MCF 10A (cell line): ENCODE measurements around the gene MYH15. TPM values are rescaled to one million over a fixed set of nuclear protein-coding genes. Genes with fewer than 3 reads are reported as not detected.

Experiments used
- BruUV-seq: library from RNA; stranded (reverse); fragments of 400-500 nt; replicated peaks from 2 replicates; lab custom pipeline; 2021; lab: Mats Ljungman, UMichigan
- CTCF ChIA-PET: fragments of 300-600 bp; sonication (Branson Sonifier 250); formaldehyde crosslinking; extraction: SDS; loops from one replicate; lab custom pipeline; 2021; ENCODE audit warnings: antibody characterized with exemption, inconsistent platforms; lab: Yijun Ruan, JAX
- POLR2A ChIA-PET: fragments of 300-600, 350-650 bp; sonication (Branson Sonifier 250); formaldehyde crosslinking; extraction: SDS; loops from one replicate; lab custom pipeline; 2020; ENCODE audit warnings: antibody characterized with exemption, inconsistent platforms; lab: Yijun Ruan, JAX
- DNase-seq: peaks from one replicate; pipeline ENCODE4 v3.0.0-alpha.2; 2018; ENCODE audit not compliant: unreplicated experiment
- H3K27ac Mint-ChIP-seq: one replicate; pipeline ENCODE4 v1.8.0; 2022; ENCODE audit warnings: mild to moderate bottlenecking, low read depth, mixed read lengths; ENCODE audit not compliant: unreplicated experiment
- H3K27me3 Mint-ChIP-seq: one replicate; pipeline ENCODE4 v1.8.0; 2022; ENCODE audit warnings: mixed read lengths; ENCODE audit not compliant: insufficient read depth, unreplicated experiment
- H3K36me3 Mint-ChIP-seq: one replicate; pipeline ENCODE4 v1.8.0; 2022; ENCODE audit warnings: mild to moderate bottlenecking, moderate library complexity, mixed read lengths; ENCODE audit not compliant: insufficient read depth, unreplicated experiment
- H3K4me1 Mint-ChIP-seq: one replicate; pipeline ENCODE4 v1.8.0; 2022; ENCODE audit warnings: mixed read lengths; ENCODE audit not compliant: insufficient read depth, unreplicated experiment
- H3K4me3 Mint-ChIP-seq: one replicate; pipeline ENCODE4 v1.8.0; 2022; ENCODE audit warnings: mild to moderate bottlenecking, moderate library complexity, mixed read lengths; ENCODE audit not compliant: unreplicated experiment
- H3K9me3 Mint-ChIP-seq: one replicate; pipeline ENCODE4 v1.8.0; 2022; ENCODE audit warnings: mixed read lengths; ENCODE audit not compliant: unreplicated experiment
- intact Hi-C: fragments of 100-400 bp; cut with micrococcal nuclease; formaldehyde crosslinking; loops from 2 replicates; pipeline ENCODE4 v1.14.1; 2022
- total RNA-seq: library from RNA; stranded (reverse); gene quantifications from 2 replicates; pipeline ENCODE4 v1.2.3, GENCODE V29; 2022
- TF ChIP-seq, protein P1 (sequence below): fragments of 200-600 bp; IDR thresholded peaks from one replicate; pipeline ENCODE4 v1.8.0; 2022; ENCODE audit warnings: antibody characterized with exemption, mild to moderate bottlenecking; ENCODE audit not compliant: unreplicated experiment

Gene MYH15
- total RNA-seq, 1 experiment from 2014 or later, result 0.19 TPM

DNA sequence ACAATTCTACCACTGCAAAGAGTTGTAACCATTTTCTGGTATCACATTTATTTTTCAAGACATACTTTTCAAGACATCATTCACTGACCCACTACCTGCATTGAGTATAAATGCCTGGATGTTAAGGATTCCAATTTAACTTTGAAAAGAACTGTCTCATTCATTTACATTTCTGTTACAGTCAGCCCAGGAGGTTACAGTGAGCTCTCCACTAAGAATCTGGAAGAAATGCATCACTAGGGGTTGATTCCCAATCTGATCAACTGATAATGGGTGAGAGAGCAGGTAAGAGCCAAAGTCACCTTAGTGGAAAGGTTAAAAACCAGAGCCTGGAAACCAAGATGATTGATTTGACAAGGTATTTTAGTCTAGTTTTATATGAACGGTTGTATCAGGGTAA, 133.0 kb downstream of the MYH15 start:
- intact Hi-C loops, result no loop called here
- Mint-ChIP-seq H3K27ac (no peak overlapping the region), H3K36me3 (no peaks in the 10 kb centered on the region), H3K4me1 (no peaks in the 10 kb centered on the region), H3K4me3 (no peak overlapping the region), H3K9me3 (no peaks in the 10 kb centered on the region), H3K27me3 (no peaks in the 10 kb centered on the region)
- TF ChIP-seq, protein P1, sequence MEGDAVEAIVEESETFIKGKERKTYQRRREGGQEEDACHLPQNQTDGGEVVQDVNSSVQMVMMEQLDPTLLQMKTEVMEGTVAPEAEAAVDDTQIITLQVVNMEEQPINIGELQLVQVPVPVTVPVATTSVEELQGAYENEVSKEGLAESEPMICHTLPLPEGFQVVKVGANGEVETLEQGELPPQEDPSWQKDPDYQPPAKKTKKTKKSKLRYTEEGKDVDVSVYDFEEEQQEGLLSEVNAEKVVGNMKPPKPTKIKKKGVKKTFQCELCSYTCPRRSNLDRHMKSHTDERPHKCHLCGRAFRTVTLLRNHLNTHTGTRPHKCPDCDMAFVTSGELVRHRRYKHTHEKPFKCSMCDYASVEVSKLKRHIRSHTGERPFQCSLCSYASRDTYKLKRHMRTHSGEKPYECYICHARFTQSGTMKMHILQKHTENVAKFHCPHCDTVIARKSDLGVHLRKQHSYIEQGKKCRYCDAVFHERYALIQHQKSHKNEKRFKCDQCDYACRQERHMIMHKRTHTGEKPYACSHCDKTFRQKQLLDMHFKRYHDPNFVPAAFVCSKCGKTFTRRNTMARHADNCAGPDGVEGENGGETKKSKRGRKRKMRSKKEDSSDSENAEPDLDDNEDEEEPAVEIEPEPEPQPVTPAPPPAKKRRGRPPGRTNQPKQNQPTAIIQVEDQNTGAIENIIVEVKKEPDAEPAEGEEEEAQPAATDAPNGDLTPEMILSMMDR, result no peak
- BruUV-seq, result no TSS peak
- no peak for DNase-seq
- POLR2A ChIA-PET, result no interaction called here
- CTCF ChIA-PET, result interaction anchor here (0.6 kb wide), 1 partner anchor 55 kb away, joined by 3 read pairs; no protein-coding TSS in a partner anchor

DNA sequence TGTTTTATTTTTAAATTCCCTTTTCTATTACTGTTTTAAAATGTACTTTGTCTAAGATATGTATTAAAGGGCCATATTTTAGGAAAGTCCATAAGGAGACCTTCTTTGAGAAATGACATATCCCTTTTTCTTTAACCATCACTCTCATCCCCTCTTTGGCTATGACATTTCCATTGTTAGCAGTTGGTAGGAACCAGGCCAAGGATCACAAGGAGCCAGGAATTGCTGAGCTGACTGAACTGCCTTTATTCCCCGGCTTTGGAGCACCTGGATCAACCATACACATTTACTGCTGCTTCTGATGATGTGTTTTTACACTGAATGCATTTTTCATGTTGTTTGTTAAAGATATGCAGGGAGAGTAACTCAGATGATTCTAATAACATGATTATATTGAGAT, 134.4 kb downstream of the MYH15 start:
- TF ChIP-seq, protein P1, result no peak
- no TSS peak for BruUV-seq
- POLR2A ChIA-PET, result no interaction called here
- DNase-seq, result no peak
- Mint-ChIP-seq H3K9me3 (no peaks in the 10 kb centered on the region), H3K36me3 (no peaks in the 10 kb centered on the region), H3K27me3 (no peaks in the 10 kb centered on the region), H3K27ac (no peak overlapping the region), H3K4me1 (no peaks in the 10 kb centered on the region), H3K4me3 (no peak overlapping the region)
- intact Hi-C loops, result no loop called here
- CTCF ChIA-PET, result no interaction called here

DNA sequence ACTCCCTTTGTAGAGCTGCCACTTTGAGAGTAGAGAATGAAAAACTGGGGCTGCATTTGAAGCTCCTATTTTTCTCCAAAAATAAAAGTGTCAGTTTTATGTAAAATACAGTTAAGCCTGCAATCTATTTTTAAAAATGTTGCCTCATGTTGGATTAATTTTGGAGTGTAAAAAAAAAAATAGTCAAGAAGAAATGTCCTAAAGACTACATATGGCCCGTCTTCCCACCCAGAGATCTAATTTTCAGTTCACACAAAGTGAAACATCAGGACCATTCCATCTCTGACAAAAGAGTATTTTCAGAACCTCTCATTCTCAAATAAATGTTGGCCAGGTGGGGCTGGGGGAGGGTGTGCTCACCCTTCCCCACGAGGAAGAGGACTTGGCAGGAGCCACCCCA, 151.4 kb downstream of the MYH15 start:
- H3K4me1 Mint-ChIP-seq, result no peaks in the 10 kb centered on the region
- H3K36me3 Mint-ChIP-seq, result no peaks in the 10 kb centered on the region
- ChIA-PET CTCF (no interaction called here), POLR2A (no interaction called here)
- intact Hi-C loops, result no loop called here
- no peaks in the 10 kb centered on the region for H3K9me3 Mint-ChIP-seq
- H3K4me3 Mint-ChIP-seq, result no peak overlapping the region
- no peak for DNase-seq
- no peak overlapping the region for H3K27ac Mint-ChIP-seq
- no peaks in the 10 kb centered on the region for H3K27me3 Mint-ChIP-seq
- BruUV-seq, result no TSS peak
- TF ChIP-seq, protein P1, result no peak

DNA sequence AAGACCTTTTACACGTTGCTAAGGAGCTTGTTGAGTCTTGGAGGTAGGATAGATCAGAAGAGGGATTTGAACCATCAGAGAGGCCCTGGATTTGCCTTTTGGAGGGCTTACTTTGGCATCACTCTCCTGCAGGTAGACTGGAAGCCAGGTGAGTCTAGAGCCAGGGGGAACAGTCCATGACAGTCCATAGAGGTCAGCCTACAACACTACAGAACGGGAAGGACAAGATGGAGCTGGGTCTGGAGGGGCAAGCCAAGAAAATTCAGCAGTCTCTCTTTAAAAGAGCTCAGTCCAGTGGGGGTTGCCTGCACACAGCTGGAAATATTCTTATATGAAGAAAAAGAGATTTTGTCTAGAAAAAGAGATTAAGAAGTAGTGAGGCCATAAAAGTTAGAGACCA, 153.4 kb downstream of the MYH15 start:
- Mint-ChIP-seq H3K4me1 (no peaks in the 10 kb centered on the region), H3K9me3 (no peaks in the 10 kb centered on the region), H3K36me3 (peaks cover 5% of the 10 kb centered on the region), H3K27me3 (no peaks in the 10 kb centered on the region), H3K4me3 (no peak overlapping the region), H3K27ac (no peak overlapping the region)
- intact Hi-C loops, result no loop called here
- POLR2A ChIA-PET, result interaction anchor here (0.6 kb wide), 1 partner anchor 131 kb away, joined by 3 read pairs; no protein-coding TSS in a partner anchor
- CTCF ChIA-PET, result interaction anchor here (0.5 to 0.7 kb wide), 4 partner anchors 58 to 1972 kb away, joined by 3 to 5 read pairs (median 4); no protein-coding TSS in a partner anchor
- TF ChIP-seq, protein P1, result no peak
- no TSS peak for BruUV-seq
- no peak for DNase-seq
